ENCODE data around the gene SALL4.

SALL4 gene

GRCh38 chr20:51734876-51735720 lies 67.2 kb downstream of the SALL4 start:
- DNase-seq = no peak

GRCh38 chr20:51733070-51733469 lies 69.3 kb downstream of the SALL4 start:
- no peak for DNase-seq
